WTC11 (cell line): ENCODE data around the gene ZFYVE26. TPM values are rescaled to one million over a fixed set of nuclear protein-coding genes. Genes with fewer than 3 reads are reported as not detected.

Experiments used
- ATAC-seq: fragments of 200-7000 bp; cut with Tn5 transposase; 2 replicates; pipeline ENCODE4 v1.10.0; 2021; ENCODE audit warnings: mild to moderate bottlenecking, moderate library complexity
- CTCF ChIA-PET: fragments of 300-600 bp; sonication (Branson Sonifier 250); formaldehyde crosslinking; loops from one replicate; lab custom pipeline; 2021; ENCODE audit warnings: antibody characterized with exemption; lab: Charles Lee
- POLR2A ChIA-PET: fragments of 350-600 bp; sonication (Branson Sonifier 250); formaldehyde crosslinking; loops from one replicate; lab custom pipeline; 2021; ENCODE audit warnings: antibody characterized with exemption; lab: Charles Lee
- DNase-seq: peaks from one replicate; pipeline ENCODE4 v3.0.0; 2021; ENCODE audit warnings: low spot score
- H3K27ac Mint-ChIP-seq: 2 replicates; pipeline ENCODE4 v1.8.0; 2021; ENCODE audit warnings: mixed read lengths
- H3K27me3 Mint-ChIP-seq: 2 replicates; pipeline ENCODE4 v1.8.0; 2021; ENCODE audit warnings: low read depth, mild to moderate bottlenecking, moderate library complexity, mixed read lengths
- H3K36me3 Mint-ChIP-seq: 2 replicates; pipeline ENCODE4 v1.8.0; 2021; ENCODE audit warnings: mixed read lengths
- H3K4me1 Mint-ChIP-seq: 2 replicates; pipeline ENCODE4 v1.8.0; 2022; ENCODE audit warnings: mixed read lengths
- H3K4me3 Mint-ChIP-seq: 2 replicates; pipeline ENCODE4 v1.8.0; 2021; ENCODE audit warnings: mild to moderate bottlenecking, moderate library complexity, mixed read lengths
- H3K9me3 Mint-ChIP-seq: 2 replicates; pipeline ENCODE4 v1.8.0; 2021; ENCODE audit warnings: mixed read lengths
- FOXK1 ChIP-seq: sonication (generic); formaldehyde crosslinking; IDR thresholded peaks from 2 replicates; pipeline ENCODE4 v1.8.0; 2022; ENCODE audit warnings: mild to moderate bottlenecking, moderate library complexity, missing genetic modification reagents
- NR1H2 ChIP-seq: sonication (generic); formaldehyde crosslinking; IDR thresholded peaks from 2 replicates; pipeline ENCODE4 v1.9.0; 2021; ENCODE audit warnings: mild to moderate bottlenecking, moderate library complexity, missing genetic modification reagents
- RORB ChIP-seq: fragments of 250-450 bp; sonication (Bioruptor Pico); IDR thresholded peaks from 2 replicates; pipeline ENCODE4 v1.9.0; 2021; ENCODE audit warnings: mild to moderate bottlenecking
- SMAD3 ChIP-seq: sonication (generic); formaldehyde crosslinking; IDR thresholded peaks from 2 replicates; pipeline ENCODE4 v1.8.0; 2022; ENCODE audit warnings: missing genetic modification reagents, mild to moderate bottlenecking, borderline replicate concordance
- TCF7 ChIP-seq: sonication (generic); formaldehyde crosslinking; IDR thresholded peaks from 2 replicates; pipeline ENCODE4 v1.8.0; 2022; ENCODE audit warnings: mild to moderate bottlenecking, low read depth, missing genetic modification reagents, moderate library complexity
- ZNF232 ChIP-seq: sonication (generic); formaldehyde crosslinking; IDR thresholded peaks from 2 replicates; pipeline ENCODE4 v1.8.0; 2022; ENCODE audit warnings: mild to moderate bottlenecking, missing genetic modification reagents
- ZNF263 ChIP-seq: sonication (generic); formaldehyde crosslinking; IDR thresholded peaks from 2 replicates; pipeline ENCODE4 v1.8.1; 2022; ENCODE audit warnings: low read depth, mild to moderate bottlenecking, moderate library complexity, missing genetic modification reagents
- total RNA-seq: library from RNA; stranded (reverse); gene quantifications from 3 replicates; pipeline ENCODE4 v1.2.3, GENCODE V29; 2021
- TF ChIP-seq, protein P1 (sequence below): sonication (generic); formaldehyde crosslinking; IDR thresholded peaks from 2 replicates; pipeline ENCODE4 v1.8.0; 2022; ENCODE audit warnings: mild to moderate bottlenecking, missing genetic modification reagents
- TF ChIP-seq, protein P2 (sequence below): sonication (generic); formaldehyde crosslinking; IDR thresholded peaks from 2 replicates; pipeline ENCODE4 v1.8.1; 2022; ENCODE audit warnings: mild to moderate bottlenecking, missing genetic modification reagents, moderate library complexity, borderline replicate concordance
- TF ChIP-seq, protein P3 (sequence below): sonication (generic); formaldehyde crosslinking; IDR thresholded peaks from 2 replicates; pipeline ENCODE4 v1.8.0; 2022; ENCODE audit warnings: mild to moderate bottlenecking, missing genetic modification reagents
- TF ChIP-seq, protein P4 (sequence below): fragments of 250-450 bp; sonication (Bioruptor Pico); IDR thresholded peaks from 2 replicates; pipeline ENCODE4 v1.9.0; 2021; ENCODE audit warnings: mild to moderate bottlenecking, borderline replicate concordance
- TF ChIP-seq, protein P5 (sequence below): sonication (generic); formaldehyde crosslinking; IDR thresholded peaks from 2 replicates; pipeline ENCODE4 v1.8.0; 2023; ENCODE audit warnings: mild to moderate bottlenecking, missing genetic modification reagents
- TF ChIP-seq, protein P6 (sequence below): sonication (generic); formaldehyde crosslinking; IDR thresholded peaks from 2 replicates; pipeline ENCODE4 v1.8.0; 2022; ENCODE audit warnings: mild to moderate bottlenecking, missing genetic modification reagents
- TF ChIP-seq, protein P7 (sequence below): sonication (generic); formaldehyde crosslinking; IDR thresholded peaks from 2 replicates; pipeline ENCODE4 v1.8.0; 2022; ENCODE audit warnings: mild to moderate bottlenecking, missing genetic modification reagents
- TF ChIP-seq, protein P8 (sequence below): sonication (generic); formaldehyde crosslinking; IDR thresholded peaks from 2 replicates; pipeline ENCODE4 v1.8.1; 2023; ENCODE audit warnings: mild to moderate bottlenecking, moderate library complexity, missing genetic modification reagents
- TF ChIP-seq, protein P9 (sequence below): sonication (generic); formaldehyde crosslinking; IDR thresholded peaks from 2 replicates; pipeline ENCODE4 v1.8.1; 2023; ENCODE audit warnings: mild to moderate bottlenecking, missing genetic modification reagents, moderate library complexity

The ZFYVE26 gene
- total RNA-seq, 1 experiment from 2014 or later: 25.8 TPM

DNA sequence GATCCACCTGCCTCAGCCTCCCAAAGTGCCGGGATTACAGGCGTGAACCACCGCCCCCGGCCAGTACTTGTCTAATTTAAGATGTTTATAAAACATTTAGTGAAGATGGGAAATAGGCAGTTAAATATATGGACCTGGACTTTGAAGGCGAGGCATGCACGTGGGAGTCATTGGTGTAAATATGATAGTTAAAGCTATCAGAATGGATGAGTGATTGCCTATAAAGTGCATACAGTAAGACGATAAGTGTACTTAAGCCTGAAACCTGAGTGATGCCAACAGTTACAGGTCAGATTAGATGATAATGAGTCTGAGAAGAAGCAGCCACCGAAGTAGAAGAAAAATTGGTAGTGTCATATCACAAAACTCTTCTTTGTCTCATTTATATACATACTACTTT, 14.7 kb upstream of the ZFYVE26 start:
- Mint-ChIP-seq H3K27ac (no peak overlapping the region), H3K36me3 (peaks cover 30% of the 10 kb centered on the region), H3K27me3 (no peaks in the 10 kb centered on the region), H3K9me3 (peaks cover 8% of the 10 kb centered on the region), H3K4me3 (no peak overlapping the region), H3K4me1 (no peaks in the 10 kb centered on the region)
- TF ChIP-seq, protein P1, sequence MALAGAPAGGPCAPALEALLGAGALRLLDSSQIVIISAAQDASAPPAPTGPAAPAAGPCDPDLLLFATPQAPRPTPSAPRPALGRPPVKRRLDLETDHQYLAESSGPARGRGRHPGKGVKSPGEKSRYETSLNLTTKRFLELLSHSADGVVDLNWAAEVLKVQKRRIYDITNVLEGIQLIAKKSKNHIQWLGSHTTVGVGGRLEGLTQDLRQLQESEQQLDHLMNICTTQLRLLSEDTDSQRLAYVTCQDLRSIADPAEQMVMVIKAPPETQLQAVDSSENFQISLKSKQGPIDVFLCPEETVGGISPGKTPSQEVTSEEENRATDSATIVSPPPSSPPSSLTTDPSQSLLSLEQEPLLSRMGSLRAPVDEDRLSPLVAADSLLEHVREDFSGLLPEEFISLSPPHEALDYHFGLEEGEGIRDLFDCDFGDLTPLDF (CRISPR knock-in tag): no peak
- no peak for TF ChIP-seq NR1H2 (CRISPR knock-in tag)
- TF ChIP-seq, protein P2, sequence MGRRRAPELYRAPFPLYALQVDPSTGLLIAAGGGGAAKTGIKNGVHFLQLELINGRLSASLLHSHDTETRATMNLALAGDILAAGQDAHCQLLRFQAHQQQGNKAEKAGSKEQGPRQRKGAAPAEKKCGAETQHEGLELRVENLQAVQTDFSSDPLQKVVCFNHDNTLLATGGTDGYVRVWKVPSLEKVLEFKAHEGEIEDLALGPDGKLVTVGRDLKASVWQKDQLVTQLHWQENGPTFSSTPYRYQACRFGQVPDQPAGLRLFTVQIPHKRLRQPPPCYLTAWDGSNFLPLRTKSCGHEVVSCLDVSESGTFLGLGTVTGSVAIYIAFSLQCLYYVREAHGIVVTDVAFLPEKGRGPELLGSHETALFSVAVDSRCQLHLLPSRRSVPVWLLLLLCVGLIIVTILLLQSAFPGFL (CRISPR knock-in tag): no peak
- TF ChIP-seq, protein P3, sequence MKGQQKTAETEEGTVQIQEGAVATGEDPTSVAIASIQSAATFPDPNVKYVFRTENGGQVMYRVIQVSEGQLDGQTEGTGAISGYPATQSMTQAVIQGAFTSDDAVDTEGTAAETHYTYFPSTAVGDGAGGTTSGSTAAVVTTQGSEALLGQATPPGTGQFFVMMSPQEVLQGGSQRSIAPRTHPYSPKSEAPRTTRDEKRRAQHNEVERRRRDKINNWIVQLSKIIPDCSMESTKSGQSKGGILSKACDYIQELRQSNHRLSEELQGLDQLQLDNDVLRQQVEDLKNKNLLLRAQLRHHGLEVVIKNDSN (CRISPR knock-in tag): no peak
- ATAC-seq (no peak), DNase-seq (no peak)
- CTCF ChIA-PET: no interaction called here
- POLR2A ChIA-PET: no interaction called here

DNA sequence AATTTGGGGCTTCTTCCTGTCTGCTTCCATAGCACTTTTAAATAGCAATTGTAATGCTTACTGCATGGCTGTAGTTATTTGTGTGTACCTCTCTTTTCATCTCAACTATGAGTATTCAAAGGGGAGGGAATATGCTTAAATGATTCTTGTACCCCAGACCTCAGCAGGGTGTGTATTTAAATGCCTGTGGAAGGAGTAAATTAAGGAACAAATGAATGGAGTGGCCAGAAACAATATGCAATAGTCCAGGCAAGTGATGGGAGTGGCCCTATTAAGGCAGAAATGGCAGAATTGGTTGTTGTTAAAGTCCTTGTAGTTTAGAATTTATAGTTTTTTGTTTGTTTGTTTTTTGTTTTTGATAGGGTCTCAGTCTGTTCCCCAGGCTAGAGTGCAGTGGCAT, 4.7 kb upstream of the ZFYVE26 start:
- no peaks in the 10 kb centered on the region for H3K27me3 Mint-ChIP-seq
- DNase-seq (no peak), ATAC-seq (no peak)
- peaks cover 22% of the 10 kb centered on the region for H3K4me1 Mint-ChIP-seq
- POLR2A ChIA-PET: no interaction called here
- H3K27ac Mint-ChIP-seq: peak overlapping the region; percentile 84
- H3K36me3 Mint-ChIP-seq: peaks cover 3% of the 10 kb centered on the region
- H3K4me3 Mint-ChIP-seq: peak overlapping the region; percentile 95
- no peaks in the 10 kb centered on the region for H3K9me3 Mint-ChIP-seq
- CTCF ChIA-PET: interaction anchor here (0.6 kb wide), 1 partner anchor 967 kb away, joined by 4 read pairs; no protein-coding TSS in a partner anchor
- TF ChIP-seq FOXK1 (CRISPR knock-in tag) (no peak), ZNF263 (CRISPR knock-in tag) (no peak), SMAD3 (no peak), ZNF232 (CRISPR knock-in tag) (no peak), TCF7 (CRISPR knock-in tag) (no peak), RORB (no peak)
- TF ChIP-seq, protein P4, sequence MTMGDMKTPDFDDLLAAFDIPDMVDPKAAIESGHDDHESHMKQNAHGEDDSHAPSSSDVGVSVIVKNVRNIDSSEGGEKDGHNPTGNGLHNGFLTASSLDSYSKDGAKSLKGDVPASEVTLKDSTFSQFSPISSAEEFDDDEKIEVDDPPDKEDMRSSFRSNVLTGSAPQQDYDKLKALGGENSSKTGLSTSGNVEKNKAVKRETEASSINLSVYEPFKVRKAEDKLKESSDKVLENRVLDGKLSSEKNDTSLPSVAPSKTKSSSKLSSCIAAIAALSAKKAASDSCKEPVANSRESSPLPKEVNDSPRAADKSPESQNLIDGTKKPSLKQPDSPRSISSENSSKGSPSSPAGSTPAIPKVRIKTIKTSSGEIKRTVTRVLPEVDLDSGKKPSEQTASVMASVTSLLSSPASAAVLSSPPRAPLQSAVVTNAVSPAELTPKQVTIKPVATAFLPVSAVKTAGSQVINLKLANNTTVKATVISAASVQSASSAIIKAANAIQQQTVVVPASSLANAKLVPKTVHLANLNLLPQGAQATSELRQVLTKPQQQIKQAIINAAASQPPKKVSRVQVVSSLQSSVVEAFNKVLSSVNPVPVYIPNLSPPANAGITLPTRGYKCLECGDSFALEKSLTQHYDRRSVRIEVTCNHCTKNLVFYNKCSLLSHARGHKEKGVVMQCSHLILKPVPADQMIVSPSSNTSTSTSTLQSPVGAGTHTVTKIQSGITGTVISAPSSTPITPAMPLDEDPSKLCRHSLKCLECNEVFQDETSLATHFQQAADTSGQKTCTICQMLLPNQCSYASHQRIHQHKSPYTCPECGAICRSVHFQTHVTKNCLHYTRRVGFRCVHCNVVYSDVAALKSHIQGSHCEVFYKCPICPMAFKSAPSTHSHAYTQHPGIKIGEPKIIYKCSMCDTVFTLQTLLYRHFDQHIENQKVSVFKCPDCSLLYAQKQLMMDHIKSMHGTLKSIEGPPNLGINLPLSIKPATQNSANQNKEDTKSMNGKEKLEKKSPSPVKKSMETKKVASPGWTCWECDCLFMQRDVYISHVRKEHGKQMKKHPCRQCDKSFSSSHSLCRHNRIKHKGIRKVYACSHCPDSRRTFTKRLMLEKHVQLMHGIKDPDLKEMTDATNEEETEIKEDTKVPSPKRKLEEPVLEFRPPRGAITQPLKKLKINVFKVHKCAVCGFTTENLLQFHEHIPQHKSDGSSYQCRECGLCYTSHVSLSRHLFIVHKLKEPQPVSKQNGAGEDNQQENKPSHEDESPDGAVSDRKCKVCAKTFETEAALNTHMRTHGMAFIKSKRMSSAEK (CRISPR knock-in tag): no peak
- TF ChIP-seq, protein P5, sequence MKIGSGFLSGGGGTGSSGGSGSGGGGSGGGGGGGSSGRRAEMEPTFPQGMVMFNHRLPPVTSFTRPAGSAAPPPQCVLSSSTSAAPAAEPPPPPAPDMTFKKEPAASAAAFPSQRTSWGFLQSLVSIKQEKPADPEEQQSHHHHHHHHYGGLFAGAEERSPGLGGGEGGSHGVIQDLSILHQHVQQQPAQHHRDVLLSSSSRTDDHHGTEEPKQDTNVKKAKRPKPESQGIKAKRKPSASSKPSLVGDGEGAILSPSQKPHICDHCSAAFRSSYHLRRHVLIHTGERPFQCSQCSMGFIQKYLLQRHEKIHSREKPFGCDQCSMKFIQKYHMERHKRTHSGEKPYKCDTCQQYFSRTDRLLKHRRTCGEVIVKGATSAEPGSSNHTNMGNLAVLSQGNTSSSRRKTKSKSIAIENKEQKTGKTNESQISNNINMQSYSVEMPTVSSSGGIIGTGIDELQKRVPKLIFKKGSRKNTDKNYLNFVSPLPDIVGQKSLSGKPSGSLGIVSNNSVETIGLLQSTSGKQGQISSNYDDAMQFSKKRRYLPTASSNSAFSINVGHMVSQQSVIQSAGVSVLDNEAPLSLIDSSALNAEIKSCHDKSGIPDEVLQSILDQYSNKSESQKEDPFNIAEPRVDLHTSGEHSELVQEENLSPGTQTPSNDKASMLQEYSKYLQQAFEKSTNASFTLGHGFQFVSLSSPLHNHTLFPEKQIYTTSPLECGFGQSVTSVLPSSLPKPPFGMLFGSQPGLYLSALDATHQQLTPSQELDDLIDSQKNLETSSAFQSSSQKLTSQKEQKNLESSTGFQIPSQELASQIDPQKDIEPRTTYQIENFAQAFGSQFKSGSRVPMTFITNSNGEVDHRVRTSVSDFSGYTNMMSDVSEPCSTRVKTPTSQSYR (CRISPR knock-in tag): no peak
- TF ChIP-seq, protein P6, sequence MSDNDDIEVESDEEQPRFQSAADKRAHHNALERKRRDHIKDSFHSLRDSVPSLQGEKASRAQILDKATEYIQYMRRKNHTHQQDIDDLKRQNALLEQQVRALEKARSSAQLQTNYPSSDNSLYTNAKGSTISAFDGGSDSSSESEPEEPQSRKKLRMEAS (CRISPR knock-in tag): no peak
- TF ChIP-seq, protein P7, sequence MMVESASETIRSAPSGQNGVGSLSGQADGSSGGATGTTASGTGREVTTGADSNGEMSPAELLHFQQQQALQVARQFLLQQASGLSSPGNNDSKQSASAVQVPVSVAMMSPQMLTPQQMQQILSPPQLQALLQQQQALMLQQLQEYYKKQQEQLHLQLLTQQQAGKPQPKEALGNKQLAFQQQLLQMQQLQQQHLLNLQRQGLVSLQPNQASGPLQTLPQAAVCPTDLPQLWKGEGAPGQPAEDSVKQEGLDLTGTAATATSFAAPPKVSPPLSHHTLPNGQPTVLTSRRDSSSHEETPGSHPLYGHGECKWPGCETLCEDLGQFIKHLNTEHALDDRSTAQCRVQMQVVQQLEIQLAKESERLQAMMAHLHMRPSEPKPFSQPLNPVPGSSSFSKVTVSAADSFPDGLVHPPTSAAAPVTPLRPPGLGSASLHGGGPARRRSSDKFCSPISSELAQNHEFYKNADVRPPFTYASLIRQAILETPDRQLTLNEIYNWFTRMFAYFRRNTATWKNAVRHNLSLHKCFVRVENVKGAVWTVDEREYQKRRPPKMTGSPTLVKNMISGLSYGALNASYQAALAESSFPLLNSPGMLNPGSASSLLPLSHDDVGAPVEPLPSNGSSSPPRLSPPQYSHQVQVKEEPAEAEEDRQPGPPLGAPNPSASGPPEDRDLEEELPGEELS (CRISPR knock-in tag): no peak
- TF ChIP-seq, protein P8, sequence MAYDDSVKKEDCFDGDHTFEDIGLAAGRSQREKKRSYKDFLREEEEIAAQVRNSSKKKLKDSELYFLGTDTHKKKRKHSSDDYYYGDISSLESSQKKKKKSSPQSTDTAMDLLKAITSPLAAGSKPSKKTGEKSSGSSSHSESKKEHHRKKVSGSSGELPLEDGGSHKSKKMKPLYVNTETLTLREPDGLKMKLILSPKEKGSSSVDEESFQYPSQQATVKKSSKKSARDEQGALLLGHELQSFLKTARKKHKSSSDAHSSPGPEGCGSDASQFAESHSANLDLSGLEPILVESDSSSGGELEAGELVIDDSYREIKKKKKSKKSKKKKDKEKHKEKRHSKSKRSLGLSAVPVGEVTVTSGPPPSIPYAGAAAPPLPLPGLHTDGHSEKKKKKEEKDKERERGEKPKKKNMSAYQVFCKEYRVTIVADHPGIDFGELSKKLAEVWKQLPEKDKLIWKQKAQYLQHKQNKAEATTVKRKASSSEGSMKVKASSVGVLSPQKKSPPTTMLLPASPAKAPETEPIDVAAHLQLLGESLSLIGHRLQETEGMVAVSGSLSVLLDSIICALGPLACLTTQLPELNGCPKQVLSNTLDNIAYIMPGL: no peak
- TF ChIP-seq, protein P9, sequence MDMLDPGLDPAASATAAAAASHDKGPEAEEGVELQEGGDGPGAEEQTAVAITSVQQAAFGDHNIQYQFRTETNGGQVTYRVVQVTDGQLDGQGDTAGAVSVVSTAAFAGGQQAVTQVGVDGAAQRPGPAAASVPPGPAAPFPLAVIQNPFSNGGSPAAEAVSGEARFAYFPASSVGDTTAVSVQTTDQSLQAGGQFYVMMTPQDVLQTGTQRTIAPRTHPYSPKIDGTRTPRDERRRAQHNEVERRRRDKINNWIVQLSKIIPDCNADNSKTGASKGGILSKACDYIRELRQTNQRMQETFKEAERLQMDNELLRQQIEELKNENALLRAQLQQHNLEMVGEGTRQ (CRISPR knock-in tag): no peak
